Smooth muscle cell (in vitro differentiated cells): ENCODE data around the gene CAMK2D. TPM values are rescaled to one million over a fixed set of nuclear protein-coding genes. Genes with fewer than 3 reads are reported as not detected.

Experiments
- DNase-seq: peaks from one replicate; lab custom pipeline; 2025; ENCODE audit not compliant: unreplicated experiment; lab: John Stamatoyannopoulos, UW
- H2AFZ ChIP-seq: fragments of 200-600 bp; sonication (generic); 2 replicates; pipeline ENCODE4 v1.6.0; 2016; ENCODE audit warnings: antibody characterized with exemption, low read depth, mild to moderate bottlenecking
- H3F3A ChIP-seq: fragments of 200-600 bp; sonication (generic); 2 replicates; pipeline ENCODE4 v1.6.0; 2017; ENCODE audit warnings: antibody characterized with exemption, low read depth
- H3K27ac ChIP-seq: fragments of 200-600 bp; sonication (generic); 2 replicates; pipeline ENCODE4 v1.5.1; 2016; ENCODE audit warnings: low read depth, mild to moderate bottlenecking
- H3K27me3 ChIP-seq: fragments of 200-600 bp; sonication (generic); 2 replicates; pipeline ENCODE4 v1.6.1; 2016; ENCODE audit warnings: low read depth, mild to moderate bottlenecking
- H3K36me3 ChIP-seq: fragments of 200-600 bp; sonication (generic); 2 replicates; pipeline ENCODE4 v1.5.1; 2016; ENCODE audit warnings: low read depth
- H3K4me1 ChIP-seq: fragments of 200-600 bp; sonication (generic); 2 replicates; pipeline ENCODE4 v1.5.1; 2016; ENCODE audit warnings: low read depth
- H3K4me2 ChIP-seq: fragments of 200-600 bp; sonication (generic); 2 replicates; pipeline ENCODE4 v1.6.0; 2016; ENCODE audit warnings: mild to moderate bottlenecking
- H3K4me3 ChIP-seq: fragments of 200-600 bp; sonication (generic); 2 replicates; pipeline ENCODE4 v1.5.1; 2016; ENCODE audit warnings: mild to moderate bottlenecking
- H3K79me2 ChIP-seq: fragments of 200-600 bp; sonication (generic); 2 replicates; pipeline ENCODE4 v1.6.0; 2016; ENCODE audit warnings: low read depth, mild to moderate bottlenecking
- H3K9ac ChIP-seq: fragments of 200-600 bp; sonication (generic); 2 replicates; pipeline ENCODE4 v1.6.0; 2016; ENCODE audit warnings: low read depth
- H3K9me3 ChIP-seq: fragments of 200-600 bp; sonication (generic); replicated peaks from 2 replicates; pipeline ENCODE4 v1.5.1; 2016; ENCODE audit warnings: low read depth
- H4K20me1 ChIP-seq: fragments of 200-600 bp; sonication (generic); 2 replicates; pipeline ENCODE4 v1.6.0; 2016; ENCODE audit warnings: low read depth
- WGBS: methylation state at CpG from one replicate; pipeline ENCODE4 v1.1.7; 2016; ENCODE audit warnings: low lambda C conversion rate; 5-methylcytosine and 5-hydroxymethylcytosine counted together
- polyA plus RNA-seq: library from polyadenylated mRNA; unstranded; fragments of >200 nt; fragmentation: Nextera tagmentation; extraction: Ambion mirVana; gene quantifications from 2 replicates; pipeline ENCODE4 v1.2.1, GENCODE V29; 2016
- total RNA-seq: library from RNA; depleted of rRNA; stranded (reverse); fragments of >200 nt; gene quantifications from 2 replicates; pipeline ENCODE4 v1.2.3, GENCODE V29; 2014
- TF ChIP-seq, protein P1 (sequence below): fragments of 200-600 bp; sonication (generic); IDR thresholded peaks from 2 replicates; pipeline ENCODE4 v1.5.1; 2017; ENCODE audit warnings: borderline replicate concordance, mild to moderate bottlenecking, antibody characterized with exemption; ENCODE audit not compliant: insufficient read depth, poor library complexity, severe bottlenecking

CAMK2D gene
- total and polyA plus RNA-seq, 2 experiments from 2014 or later, result 17.2 to 36.0 TPM

DNA sequence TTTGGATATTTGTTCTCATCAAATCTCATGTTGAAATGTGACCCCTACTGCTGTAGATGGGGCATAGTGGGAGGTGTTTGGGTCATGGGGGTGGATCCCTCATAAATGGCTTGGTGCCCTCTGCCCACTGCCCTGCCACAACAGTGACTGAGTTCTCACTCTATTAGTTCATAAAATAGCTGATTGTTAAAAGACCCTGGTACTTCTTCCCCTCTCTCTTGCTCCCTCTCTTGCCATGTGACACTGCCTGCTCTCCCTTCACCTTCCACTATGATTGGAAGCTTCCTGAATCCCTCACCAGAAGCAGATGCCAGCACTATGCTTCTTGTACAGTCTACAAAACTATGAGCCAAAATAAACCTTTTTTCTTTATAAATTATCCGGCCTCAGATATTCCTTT is 182.2 kb downstream of the CAMK2D start:
- TF ChIP-seq, protein P1, sequence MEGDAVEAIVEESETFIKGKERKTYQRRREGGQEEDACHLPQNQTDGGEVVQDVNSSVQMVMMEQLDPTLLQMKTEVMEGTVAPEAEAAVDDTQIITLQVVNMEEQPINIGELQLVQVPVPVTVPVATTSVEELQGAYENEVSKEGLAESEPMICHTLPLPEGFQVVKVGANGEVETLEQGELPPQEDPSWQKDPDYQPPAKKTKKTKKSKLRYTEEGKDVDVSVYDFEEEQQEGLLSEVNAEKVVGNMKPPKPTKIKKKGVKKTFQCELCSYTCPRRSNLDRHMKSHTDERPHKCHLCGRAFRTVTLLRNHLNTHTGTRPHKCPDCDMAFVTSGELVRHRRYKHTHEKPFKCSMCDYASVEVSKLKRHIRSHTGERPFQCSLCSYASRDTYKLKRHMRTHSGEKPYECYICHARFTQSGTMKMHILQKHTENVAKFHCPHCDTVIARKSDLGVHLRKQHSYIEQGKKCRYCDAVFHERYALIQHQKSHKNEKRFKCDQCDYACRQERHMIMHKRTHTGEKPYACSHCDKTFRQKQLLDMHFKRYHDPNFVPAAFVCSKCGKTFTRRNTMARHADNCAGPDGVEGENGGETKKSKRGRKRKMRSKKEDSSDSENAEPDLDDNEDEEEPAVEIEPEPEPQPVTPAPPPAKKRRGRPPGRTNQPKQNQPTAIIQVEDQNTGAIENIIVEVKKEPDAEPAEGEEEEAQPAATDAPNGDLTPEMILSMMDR, result no peak

DNA sequence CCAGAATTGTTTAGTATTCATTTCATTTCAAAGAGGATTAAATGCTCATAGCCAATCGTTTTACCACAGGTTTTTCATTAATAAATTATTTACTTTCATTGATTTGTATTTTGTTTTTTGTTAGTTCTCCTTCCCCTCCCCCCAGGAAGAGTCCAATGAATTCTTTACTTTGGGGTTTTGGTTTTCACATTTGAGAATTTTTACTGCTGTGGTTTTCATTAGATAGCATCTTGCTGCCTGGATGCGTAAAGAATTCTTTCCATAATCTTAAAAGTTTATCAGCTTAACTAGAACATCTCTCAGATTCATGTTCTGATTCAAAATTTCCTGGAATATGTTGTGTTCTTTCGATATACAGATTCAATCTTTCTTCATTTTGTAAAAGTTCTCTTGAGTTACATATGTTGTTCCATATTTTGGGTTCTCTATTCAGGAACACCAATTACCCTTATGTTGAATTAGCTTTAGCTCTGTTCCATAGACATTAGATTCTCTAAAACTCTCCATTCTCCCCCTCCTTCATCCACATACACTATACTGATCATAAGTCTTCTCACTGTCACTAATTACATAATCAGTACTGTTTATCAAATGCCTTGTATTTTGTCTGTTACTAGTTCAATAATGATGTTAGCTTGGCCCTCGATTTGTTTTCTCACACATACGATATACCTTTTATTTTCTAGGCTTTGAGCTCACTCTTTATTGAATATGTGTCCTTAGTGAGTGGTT is 184.4 kb downstream of the CAMK2D start:
- H3K4me1 ChIP-seq, result peaks cover 9% of the 10 kb centered on the region
- peak overlapping the region; percentile 58 for H3K4me2 ChIP-seq
- TF ChIP-seq, protein P1, result no peak
- H3K27ac ChIP-seq, result peak overlapping the region; percentile 18
- no peak overlapping the region for H3K4me3 ChIP-seq
- peaks cover 5% of the 10 kb centered on the region for H3F3A ChIP-seq
- no peaks in the 10 kb centered on the region for H4K20me1 ChIP-seq
- no peak overlapping the region for H3K9ac ChIP-seq
- H3K79me2 ChIP-seq, result no peaks in the 10 kb centered on the region
- DNase-seq, result no peak
- H2AFZ ChIP-seq, result no peak overlapping the region
- no peaks in the 10 kb centered on the region for H3K9me3 ChIP-seq
- 73% methylated on average over 5 of the region's 5 CpGs for WGBS
- no peaks in the 10 kb centered on the region for H3K36me3 ChIP-seq
- no peaks in the 10 kb centered on the region for H3K27me3 ChIP-seq

More for the DNA sequence above, 182.2 kb downstream of the CAMK2D start:
- Histone ChIP-seq H3K4me3 (no peak overlapping the region), H3K27me3 (no peaks in the 10 kb centered on the region), H3K9ac (no peak overlapping the region), H3K4me2 (no peak overlapping the region), H3K9me3 (no peaks in the 10 kb centered on the region), H3K36me3 (no peaks in the 10 kb centered on the region), H3K79me2 (no peaks in the 10 kb centered on the region), H3K27ac (no peak overlapping the region), H4K20me1 (no peaks in the 10 kb centered on the region), H3F3A (peaks cover under 1% of the 10 kb centered on the region), H2AFZ (no peak overlapping the region), H3K4me1 (peaks cover 10% of the 10 kb centered on the region)
- 96% methylated on average over 1 of the region's 1 CpG for WGBS
- DNase-seq, result no peak

DNA sequence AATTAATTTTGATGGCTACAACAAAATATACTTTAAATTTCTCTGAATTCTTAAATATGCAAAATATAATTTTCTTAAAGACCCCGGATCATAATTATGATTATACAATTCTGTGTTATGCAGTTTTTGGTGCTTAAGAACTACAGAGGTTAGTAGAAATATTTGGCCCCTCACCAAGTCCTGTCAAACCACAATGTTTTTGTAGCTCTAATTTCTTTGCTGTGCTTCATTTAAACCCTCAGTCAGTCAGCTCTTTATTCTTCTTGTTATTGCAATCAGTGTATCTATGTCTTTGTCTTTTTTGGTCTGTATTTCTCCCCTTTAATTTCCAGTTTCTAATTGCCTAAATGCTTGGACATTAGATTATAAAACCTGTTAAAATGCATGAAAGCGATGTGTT is 186.1 kb downstream of the CAMK2D start:
- Histone ChIP-seq H3K27me3 (no peaks in the 10 kb centered on the region), H3K9me3 (no peaks in the 10 kb centered on the region), H3K27ac (peak overlapping the region; percentile 63), H3K4me1 (peaks cover 9% of the 10 kb centered on the region), H3K4me2 (peak overlapping the region; percentile 58), H4K20me1 (no peaks in the 10 kb centered on the region), H2AFZ (no peak overlapping the region), H3F3A (peaks cover 5% of the 10 kb centered on the region), H3K9ac (no peak overlapping the region), H3K4me3 (no peak overlapping the region), H3K79me2 (peaks cover 7% of the 10 kb centered on the region), H3K36me3 (no peaks in the 10 kb centered on the region)
- TF ChIP-seq, protein P1, result no peak
- DNase-seq, result no peak
- 95% methylated on average over 2 of the region's 2 CpGs for WGBS
